Renal cortical epithelial cell (primary cell): ENCODE results near the gene AMN. TPM values are rescaled to one million over a fixed set of nuclear protein-coding genes. Genes with fewer than 3 reads are reported as not detected.
A peak's percentile ranks its signal among the peaks of the same experiment; 100 is the strongest.
"Not testable (repeated sequence)": the region's sequence is repeated elsewhere in the genome, so short reads cannot be mapped to it uniquely, and the experiment has no call there.

ENCODE experiments used
- DNase-seq: peaks from one replicate; pipeline ENCODE4 v3.0.0-alpha.2; 2011; ENCODE audit warnings: low read depth
- total RNA-seq: library from RNA; depleted of rRNA; stranded (reverse); fragments of >200 nt; gene quantifications from 2 replicates; pipeline ENCODE4 v1.2.3, GENCODE V29; 2014

Gene AMN
- total RNA-seq, 1 donor from 2014 or later: 2.5 TPM

GRCh38 chr14:102911991-102912761, 10.3 kb upstream of the AMN start:
- DNase-seq: no peak

- no peak for DNase-seq
These were observed 8.9 kb upstream of the AMN start for GRCh38 chr14:102913341-102914211.

GRCh38 chr14:102914474-102915291, 7.8 kb upstream of the AMN start:
- DNase-seq: no peak

GRCh38 chr14:102915292-102916110, 7.0 kb upstream of the AMN start:
- no peak for DNase-seq

GRCh38 chr14:102916347-102917055, 6.0 kb upstream of the AMN start:
- no peak for DNase-seq

- no peak for DNase-seq
These were observed 5.4 kb upstream of the AMN start for GRCh38 chr14:102917056-102917385.

GRCh38 chr14:102917469-102918211, 4.8 kb upstream of the AMN start:
- peak; percentile 6 for DNase-seq

GRCh38 chr14:102918438-102918837, 4.0 kb upstream of the AMN start:
- no peak for DNase-seq

GRCh38 chr14:102920273-102920997, 2.0 kb upstream of the AMN start:
- DNase-seq: no peak

GRCh38 chr14:102920998-102921304, 1.5 kb upstream of the AMN start:
- DNase-seq: no peak

GRCh38 chr14:102923201-102923924, 900 bp downstream of the AMN start:
- no peak for DNase-seq

- DNase-seq: no peak
These were observed 1.5 kb downstream of the AMN start for GRCh38 chr14:102923925-102924486.

- no peak for DNase-seq
These were observed 2.4 kb downstream of the AMN start for GRCh38 chr14:102924632-102925588.

- DNase-seq: no peak
These were observed 3.2 kb downstream of the AMN start for GRCh38 chr14:102925646-102926045.

GRCh38 chr14:102926104-102926503, 3.6 kb downstream of the AMN start:
- no peak for DNase-seq

GRCh38 chr14:102926840-102927239, 4.4 kb downstream of the AMN start:
- DNase-seq: not testable (repeated sequence)

GRCh38 chr14:102927346-102927877, 4.9 kb downstream of the AMN start:
- DNase-seq: peak; percentile 12
